HUES64 (cell line): ENCODE measurements around the gene SERAC1. TPM values are rescaled to one million over a fixed set of nuclear protein-coding genes. Genes with fewer than 3 reads are reported as not detected.
"Not testable (repeated sequence)": the region's sequence is repeated elsewhere in the genome, so short reads cannot be mapped to it uniquely, and the experiment has no call there.

ENCODE experiments used
- H3K27ac ChIP-seq: 2 replicates; pipeline ENCODE4 v1.7.0; 2013; ENCODE audit warnings: low read depth, low read length, inconsistent platforms
- H3K27me3 ChIP-seq: 2 replicates; pipeline ENCODE4 v1.6.1; 2013; ENCODE audit warnings: mild to moderate bottlenecking, low read length; ENCODE audit not compliant: insufficient read depth
- H3K36me3 ChIP-seq: 2 replicates; pipeline ENCODE4 v1.6.1; 2013; ENCODE audit warnings: mild to moderate bottlenecking, low read length; ENCODE audit not compliant: insufficient read depth
- H3K4me1 ChIP-seq: 2 replicates; pipeline ENCODE4 v1.6.1; 2013; ENCODE audit warnings: mild to moderate bottlenecking, low read length, moderate library complexity; ENCODE audit not compliant: insufficient read depth
- H3K4me3 ChIP-seq: 2 replicates; pipeline ENCODE4 v1.5.1; 2013; ENCODE audit warnings: mild to moderate bottlenecking, low read length, moderate library complexity
- H3K9ac ChIP-seq: 2 replicates; pipeline ENCODE4 v1.6.1; 2013; ENCODE audit warnings: mild to moderate bottlenecking, low read depth, low read length
- H3K9me3 ChIP-seq: 2 replicates; pipeline ENCODE4 v1.6.1; 2013; ENCODE audit warnings: low read depth, low read length; ENCODE audit not compliant: insufficient read depth
- WGBS: fragments of 150-250, 120-280 bp; methylation state at CpG from one replicate; pipeline ENCODE4 v1.1.7; 2013; ENCODE audit warnings: missing lambda C conversion rate; 5-methylcytosine and 5-hydroxymethylcytosine counted together
- polyA plus RNA-seq, 2 experiments: library from polyadenylated mRNA; stranded (reverse); fragments of 50-300 nt; gene quantifications; one replicate each; pipeline ENCODE4 v1.2.3, GENCODE V29; 2013

The SERAC1 gene
- 10.5 TPM for polyA plus RNA-seq (2013, experiment 1 of 2)
- polyA plus RNA-seq (2013, experiment 2 of 2) = 10.4 TPM

DNA sequence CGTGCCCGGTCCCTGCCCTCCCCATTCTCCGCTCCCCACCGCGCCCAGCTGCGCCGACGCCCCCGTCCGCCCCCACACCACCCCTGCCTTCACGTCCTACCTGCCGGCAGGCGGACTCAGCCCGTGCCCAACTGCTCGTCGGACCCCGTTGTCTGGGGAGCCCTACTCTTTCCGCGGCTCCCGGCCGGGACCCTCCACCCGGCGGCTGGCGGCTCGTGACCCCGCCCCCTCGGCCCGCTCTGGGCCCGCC, at the start of gene SERAC1:
Gene SERAC1, minus strand, starts transcription at position 223 of the 250 bp plus-strand sequence. CDS start 9,899 bp downstream, outside the sequence.
- under 1% methylated on average over 29 of the region's 29 CpGs for WGBS
- H3K27ac ChIP-seq = peak within 1 kb of the TSS; percentile 90
- H3K9me3 ChIP-seq = no peaks in the 10 kb centered on the region
- H3K4me1 ChIP-seq = peaks cover 26% of the 10 kb centered on the region
- H3K4me3 ChIP-seq = peak within 1 kb of the TSS; percentile 89
- H3K9ac ChIP-seq = peak within 1 kb of the TSS; percentile 89
- no peaks in the 10 kb centered on the region for H3K36me3 ChIP-seq
- H3K27me3 ChIP-seq = peaks cover 12% of the 10 kb centered on the region

- H3K4me3 ChIP-seq = no peak overlapping the region
- no peaks in the 10 kb centered on the region for H3K27me3 ChIP-seq
- H3K9ac ChIP-seq = no peak overlapping the region
- no peak overlapping the region for H3K27ac ChIP-seq
- 37% methylated on average over 6 of the region's 7 CpGs for WGBS
- H3K9me3 ChIP-seq = peaks cover 5% of the 10 kb centered on the region; the same call in 1 of the 2 replicates
- no peaks in the 10 kb centered on the region for H3K4me1 ChIP-seq
- H3K36me3 ChIP-seq = no peaks in the 10 kb centered on the region
Measured at GRCh38 chr6:158213925-158214674, 46.0 kb upstream of the SERAC1 start.

DNA sequence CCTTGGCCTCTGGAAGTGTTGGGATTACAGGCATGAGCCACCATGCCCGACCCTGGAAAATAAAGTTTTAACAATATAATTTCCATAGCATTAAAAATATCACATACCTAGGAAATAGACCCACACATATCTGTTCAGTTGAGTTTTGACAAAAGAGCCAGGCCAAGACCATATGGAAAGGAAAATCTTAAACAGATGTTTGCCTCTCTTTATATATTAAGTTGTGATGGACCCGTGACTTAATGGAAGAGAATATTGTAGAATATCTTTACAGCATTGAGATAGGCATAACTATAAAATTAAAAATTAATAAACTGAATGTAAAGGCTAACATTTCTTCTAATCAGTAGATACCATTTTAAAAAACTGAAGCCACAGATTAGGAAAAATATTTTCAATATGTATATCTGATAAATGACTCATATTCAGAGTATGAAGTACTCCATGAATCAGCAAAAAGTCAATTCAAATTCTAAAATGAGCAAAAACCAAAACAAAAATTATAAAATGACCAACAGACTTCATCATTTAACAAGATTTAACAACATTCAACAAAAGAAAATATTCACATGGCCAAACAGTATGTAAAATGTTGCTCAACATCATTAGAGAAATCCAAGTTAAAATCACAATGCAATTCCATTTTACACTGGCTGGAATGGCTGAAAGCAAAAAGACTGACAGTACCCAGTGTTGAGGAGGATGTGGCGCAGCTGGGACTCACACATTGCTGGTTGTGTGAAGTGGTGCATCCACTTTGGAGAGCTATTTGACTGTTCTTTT, 43.4 kb upstream of the SERAC1 start:
- Histone ChIP-seq H3K9me3 (no peaks in the 10 kb centered on the region), H3K4me1 (no peaks in the 10 kb centered on the region), H3K27ac (no peak overlapping the region), H3K36me3 (no peaks in the 10 kb centered on the region), H3K4me3 (no peak overlapping the region), H3K9ac (no peak overlapping the region), H3K27me3 (no peaks in the 10 kb centered on the region)
- 89% methylated on average over 2 of the region's 3 CpGs for WGBS

DNA sequence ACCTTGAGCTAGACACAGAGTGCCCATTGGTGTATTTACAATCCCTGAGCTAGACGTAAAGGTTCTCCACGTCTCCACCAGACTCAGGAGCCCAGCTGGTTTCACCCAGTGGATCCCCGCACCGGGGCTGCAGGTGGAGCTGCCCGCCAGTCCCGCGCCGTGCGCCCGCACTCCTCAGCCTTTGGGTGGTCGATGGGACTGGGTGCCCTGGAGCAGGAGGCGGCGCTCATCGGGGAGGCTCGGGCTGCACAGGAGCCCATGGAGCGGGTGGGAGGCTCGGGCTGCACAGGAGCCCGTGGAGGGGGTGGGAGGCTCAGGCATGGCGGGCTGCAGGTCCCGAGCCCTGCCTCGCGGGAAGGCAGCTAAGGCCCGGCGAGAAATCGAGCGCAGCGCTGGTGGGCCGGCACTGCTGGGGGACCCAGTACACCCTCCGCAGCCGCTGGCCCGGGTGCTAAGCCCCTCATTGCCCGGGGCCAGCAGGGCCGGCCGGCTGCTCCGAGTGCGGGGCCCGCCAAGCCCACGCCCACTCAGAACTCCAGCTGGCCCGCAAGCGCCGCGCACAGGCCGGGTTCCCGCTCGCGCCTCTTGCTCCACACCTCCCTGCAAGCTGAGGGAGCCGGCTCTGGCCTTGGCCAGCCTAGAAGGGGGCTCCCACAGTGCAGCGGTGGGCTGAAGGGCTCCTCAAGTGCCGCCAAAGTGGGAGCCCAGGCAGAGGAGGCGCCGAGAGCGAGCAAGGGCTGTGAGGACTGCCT, 41.7 kb upstream of the SERAC1 start:
- not testable (repeated sequence) for H3K4me3 ChIP-seq, H3K36me3 ChIP-seq, H3K9ac ChIP-seq, H3K27me3 ChIP-seq, H3K9me3 ChIP-seq, H3K4me1 ChIP-seq, H3K27ac ChIP-seq
- WGBS = 97% methylated on average over 48 of the region's 52 CpGs

DNA sequence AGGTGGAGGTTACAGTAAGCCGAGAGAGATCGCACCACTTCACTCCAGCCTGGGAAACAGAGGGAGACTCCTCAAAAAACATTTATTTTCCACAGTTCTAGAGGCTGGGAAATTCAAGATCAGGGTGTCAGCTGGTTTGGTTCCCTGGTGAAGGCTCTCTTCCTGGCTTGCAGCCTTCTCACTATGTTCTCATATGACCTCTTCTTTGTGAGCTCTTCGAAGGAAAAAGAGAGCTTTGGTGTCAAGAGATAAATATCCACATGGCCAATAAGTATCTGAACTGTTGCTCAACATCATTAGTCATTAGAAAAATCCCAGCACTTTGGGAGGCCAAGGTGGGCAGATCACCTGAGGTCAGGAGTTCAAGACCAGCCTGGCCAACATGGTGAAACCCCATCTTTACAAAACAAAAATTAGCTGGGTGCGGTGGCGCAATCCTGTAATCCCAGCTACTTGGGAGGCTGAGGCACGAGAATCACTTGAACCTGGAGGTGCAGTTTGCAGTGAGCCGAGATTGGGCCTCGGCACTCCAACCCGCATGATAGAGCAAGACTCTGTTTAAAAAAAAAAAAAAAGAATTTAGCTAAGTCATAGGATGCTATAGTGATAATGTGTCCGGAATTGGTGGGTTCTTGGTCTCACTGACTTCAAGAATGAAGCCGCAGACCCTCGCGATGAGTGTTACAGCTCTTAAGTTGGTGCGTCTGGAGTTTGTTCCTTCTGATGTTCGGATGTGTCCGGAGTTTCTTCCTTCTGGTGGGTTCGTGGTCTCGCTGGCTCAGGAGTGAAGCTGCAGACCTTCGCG, 40.4 kb upstream of the SERAC1 start:
- not testable (repeated sequence) for H3K36me3 ChIP-seq, H3K27me3 ChIP-seq, H3K9me3 ChIP-seq, H3K27ac ChIP-seq, H3K4me3 ChIP-seq, H3K9ac ChIP-seq, H3K4me1 ChIP-seq
- 95% methylated on average over 20 of the region's 20 CpGs for WGBS

GRCh38 chr6:158207422-158207788, 39.3 kb upstream of the SERAC1 start:
- H3K27ac ChIP-seq = no peak overlapping the region
- 90% methylated on average over 3 of the region's 3 CpGs for WGBS
- H3K27me3 ChIP-seq = no peaks in the 10 kb centered on the region
- H3K9me3 ChIP-seq = no peaks in the 10 kb centered on the region
- no peaks in the 10 kb centered on the region for H3K4me1 ChIP-seq
- H3K36me3 ChIP-seq = no peaks in the 10 kb centered on the region
- H3K4me3 ChIP-seq = no peak overlapping the region
- no peak overlapping the region for H3K9ac ChIP-seq

DNA sequence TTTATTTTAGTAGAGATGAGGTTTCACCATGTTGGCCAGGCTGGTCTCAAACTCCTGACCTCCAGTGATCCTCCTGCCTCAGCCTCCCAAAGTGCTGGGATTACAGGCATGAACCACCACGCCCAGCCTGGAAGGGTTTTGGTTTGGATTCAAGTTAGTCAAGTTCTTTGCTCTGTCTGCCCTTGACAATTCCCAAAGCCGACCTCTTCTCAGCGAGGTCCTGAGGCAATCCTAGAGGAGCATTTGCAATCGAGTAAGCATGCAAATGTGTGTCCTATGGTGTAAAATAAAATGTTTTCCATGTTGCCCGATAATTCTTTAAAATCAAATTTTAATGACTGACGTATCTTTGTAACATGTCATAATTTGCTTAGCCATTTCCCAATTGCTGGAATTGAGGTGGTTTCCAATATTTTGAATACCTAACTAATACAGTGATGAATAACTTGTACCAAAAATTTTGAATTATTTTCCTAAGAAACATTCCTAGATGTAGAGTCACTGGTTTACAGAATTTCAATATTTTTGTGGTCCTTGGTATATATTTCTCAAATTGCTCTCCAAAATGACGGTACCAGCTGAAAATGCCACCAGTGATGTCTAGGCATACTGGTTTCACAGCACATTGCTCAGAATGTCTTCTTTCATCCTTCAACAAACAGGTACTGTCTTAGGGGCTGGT, 38.8 kb upstream of the SERAC1 start:
- H3K9ac ChIP-seq = no peak overlapping the region
- 94% methylated on average over 7 of the region's 7 CpGs for whole genome bisulfite sequencing
- H3K27ac ChIP-seq = no peak overlapping the region

GRCh38 chr6:158205169-158205944, 37.3 kb upstream of the SERAC1 start:
- H3K27ac ChIP-seq = no peak overlapping the region
- WGBS = 56% methylated on average over 13 of the region's 13 CpGs
- no peaks in the 10 kb centered on the region for H3K9me3 ChIP-seq
- no peaks in the 10 kb centered on the region for H3K27me3 ChIP-seq
- H3K4me3 ChIP-seq = no peak overlapping the region
- peaks cover 9% of the 10 kb centered on the region; the same call in 1 of the 2 replicates for H3K4me1 ChIP-seq
- no peak overlapping the region for H3K9ac ChIP-seq
- H3K36me3 ChIP-seq = no peaks in the 10 kb centered on the region

More for the DNA sequence above, 38.8 kb upstream of the SERAC1 start:
- Histone ChIP-seq H3K4me3 (no peak overlapping the region), H3K9me3 (no peaks in the 10 kb centered on the region), H3K36me3 (no peaks in the 10 kb centered on the region), H3K4me1 (no peaks in the 10 kb centered on the region), H3K27me3 (no peaks in the 10 kb centered on the region)

GRCh38 chr6:158198461-158198860, 30.4 kb upstream of the SERAC1 start:
- Histone ChIP-seq H3K27me3 (no peaks in the 10 kb centered on the region), H3K36me3 (no peaks in the 10 kb centered on the region), H3K4me1 (peaks cover 28% of the 10 kb centered on the region), H3K9me3 (no peaks in the 10 kb centered on the region), H3K9ac (no peak overlapping the region), H3K27ac (no peak overlapping the region), H3K4me3 (no peak overlapping the region)
- 91% methylated on average over 13 of the region's 13 CpGs for WGBS
